Left lung (tissue), 10 donors: ENCODE results near the gene FBXL4. TPM values are rescaled to one million over a fixed set of nuclear protein-coding genes. Genes with fewer than 3 reads are reported as not detected.

ENCODE experiments used
- ATAC-seq: fragments of 200-7000 bp; cut with Tn5 transposase; one replicate; pipeline ENCODE4 v1.9.1; 2020; ENCODE audit warnings: moderate library complexity
- DNase-seq, 4 donors: peaks; one replicate each; pipeline ENCODE4 v3.0.0-alpha.2; 2013 to 2020
- H3K27ac ChIP-seq, 2 donors: fragments of 200-600 bp; sonication (generic) in 1 of 2; one replicate each; pipeline versions ENCODE4 v1.5.0 to v1.8.0; 2020 to 2021
- H3K27me3 ChIP-seq, 2 donors: fragments of 200-600 bp; sonication (generic) in 1 of 2; one replicate each; pipeline versions ENCODE4 v1.5.0 to v1.8.0; 2020 to 2021
- H3K36me3 ChIP-seq, 2 donors: fragments of 200-600 bp; sonication (generic) in 1 of 2; one replicate each; pipeline versions ENCODE4 v1.5.0 to v1.8.0; 2020 to 2021
- H3K4me1 ChIP-seq, 2 donors: fragments of 200-600 bp; one replicate each; pipeline ENCODE4 v1.8.0; 2021
- H3K4me3 ChIP-seq, 2 donors: fragments of 200-600 bp; sonication (generic) in 1 of 2; one replicate each; pipeline versions ENCODE4 v1.5.0 to v1.8.0; 2020 to 2021; ENCODE audit warnings: mild to moderate bottlenecking in 1 of 2
- H3K9me3 ChIP-seq, 2 donors: fragments of 200-600 bp; sonication (generic) in 1 of 2; one replicate each; pipeline versions ENCODE4 v1.5.0 to v1.8.0; 2020 to 2021
- intact Hi-C, 2 donors: fragments of 100-400 bp; cut with DNase I; formaldehyde crosslinking; loops; one replicate each; pipeline versions ENCODE4 v1.11.2 to v1.14.2; 2022
- polyA plus RNA-seq, 6 donors: library from polyadenylated mRNA; unstranded; fragments of 120-200 nt; gene quantifications; one replicate each; pipeline ENCODE4 v1.2.1, GENCODE V29; 2013; ENCODE audit not compliant: insufficient read length in 6 of 6
- total RNA-seq, 2 donors: library from RNA; stranded (reverse); fragmentation: NEBNext Ultra II Directional; extraction: Animal tissue kit (Norgen Biotek cat#: 25700); gene quantifications; one replicate each; pipeline ENCODE4 v1.2.1, GENCODE V29; 2021
- TF ChIP-seq, protein P1 (sequence below), 2 donors: fragments of 200-600 bp; sonication (generic) in 1 of 2; IDR thresholded peaks; one replicate each; pipeline versions ENCODE4 v1.5.0 to v1.8.0; 2021; ENCODE audit warnings: antibody characterized with exemption in 2 of 2
- donor health status: DM: no; HTN: yes; CAD: no.
- donor health status: DM: no; HTN: no; CAD: no.

The FBXL4 gene
- total and polyA plus RNA-seq, 8 donors = 18.7 to 24.4 (median 21.0) TPM

DNA sequence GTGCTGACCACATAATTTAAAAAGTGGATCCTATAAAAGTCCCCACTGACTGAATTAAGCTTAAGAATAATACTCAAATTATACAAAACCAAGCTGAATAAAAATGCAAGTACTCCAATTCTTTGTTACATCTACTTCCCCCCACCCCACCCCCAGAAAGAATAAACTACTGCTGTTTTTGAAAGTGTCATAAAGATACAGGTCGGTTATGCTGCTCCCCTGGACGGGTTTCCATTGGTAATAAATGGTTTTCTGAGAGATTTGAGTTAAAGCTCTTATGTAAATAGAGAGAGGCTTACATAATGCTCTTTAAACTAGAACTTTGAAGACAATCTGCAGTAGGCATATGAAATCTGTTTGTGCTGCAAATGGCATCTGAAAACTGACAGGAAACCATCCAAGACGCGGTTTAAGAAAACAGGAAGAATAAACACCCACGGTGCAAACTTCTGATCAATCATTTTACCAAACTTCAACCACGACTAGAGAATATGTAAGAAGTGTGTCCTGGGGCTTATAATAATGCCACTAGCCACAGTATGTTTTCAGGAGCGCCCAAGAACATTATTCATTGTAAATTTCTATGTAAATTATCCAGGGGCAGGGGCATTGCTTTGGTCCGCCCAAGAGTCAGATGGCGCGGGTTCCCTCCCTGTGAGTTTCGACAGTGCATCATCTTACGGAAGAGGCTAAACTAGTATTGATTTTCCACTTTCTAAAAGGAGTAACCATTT is 124.2 kb downstream of the FBXL4 start:
- intact Hi-C loops = no loop called here
- DNase-seq = no peak
- ATAC-seq = no peak

DNA sequence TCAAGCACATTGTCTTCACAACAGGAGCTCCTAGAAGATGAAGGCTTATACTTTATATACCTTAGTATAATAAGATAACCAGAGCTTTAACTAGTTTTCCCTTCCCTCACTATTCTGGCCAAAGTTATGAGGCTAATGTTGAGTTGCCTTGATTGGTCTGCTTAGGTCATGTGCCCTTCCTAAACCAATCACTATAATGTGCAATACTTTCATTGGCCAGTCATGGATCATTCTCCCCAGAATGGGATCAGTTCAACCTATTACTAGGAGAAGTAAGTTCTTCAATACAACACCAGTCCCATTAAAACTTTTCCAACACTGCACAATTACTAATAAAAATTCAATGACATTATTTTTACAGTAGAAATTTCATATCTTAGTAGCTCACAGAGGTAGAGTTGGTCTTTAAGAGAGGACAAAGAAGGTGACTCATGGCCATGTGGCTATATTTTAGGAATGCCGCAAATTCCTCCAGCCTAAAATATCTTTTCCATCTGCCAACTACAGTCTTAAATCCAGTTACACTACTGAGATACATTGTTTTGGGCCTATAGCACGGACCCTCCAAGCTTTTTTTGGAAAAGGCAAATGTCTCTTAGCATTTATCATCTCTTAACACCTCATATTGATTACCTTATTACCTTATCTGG is 125.9 kb downstream of the FBXL4 start:
- Histone ChIP-seq H3K36me3 (no peaks in the 10 kb centered on the region), H3K9me3 (no peaks in the 10 kb centered on the region), H3K4me1 (peaks cover 0 to 9% of the 10 kb centered on the region in 2 donors), H3K27ac (no peak overlapping the region), H3K4me3 (no peak overlapping the region), H3K27me3 (peaks cover 43 to 86% of the 10 kb centered on the region in 2 donors)
- ATAC-seq (no peak), DNase-seq (no peak)
- TF ChIP-seq, protein P1, sequence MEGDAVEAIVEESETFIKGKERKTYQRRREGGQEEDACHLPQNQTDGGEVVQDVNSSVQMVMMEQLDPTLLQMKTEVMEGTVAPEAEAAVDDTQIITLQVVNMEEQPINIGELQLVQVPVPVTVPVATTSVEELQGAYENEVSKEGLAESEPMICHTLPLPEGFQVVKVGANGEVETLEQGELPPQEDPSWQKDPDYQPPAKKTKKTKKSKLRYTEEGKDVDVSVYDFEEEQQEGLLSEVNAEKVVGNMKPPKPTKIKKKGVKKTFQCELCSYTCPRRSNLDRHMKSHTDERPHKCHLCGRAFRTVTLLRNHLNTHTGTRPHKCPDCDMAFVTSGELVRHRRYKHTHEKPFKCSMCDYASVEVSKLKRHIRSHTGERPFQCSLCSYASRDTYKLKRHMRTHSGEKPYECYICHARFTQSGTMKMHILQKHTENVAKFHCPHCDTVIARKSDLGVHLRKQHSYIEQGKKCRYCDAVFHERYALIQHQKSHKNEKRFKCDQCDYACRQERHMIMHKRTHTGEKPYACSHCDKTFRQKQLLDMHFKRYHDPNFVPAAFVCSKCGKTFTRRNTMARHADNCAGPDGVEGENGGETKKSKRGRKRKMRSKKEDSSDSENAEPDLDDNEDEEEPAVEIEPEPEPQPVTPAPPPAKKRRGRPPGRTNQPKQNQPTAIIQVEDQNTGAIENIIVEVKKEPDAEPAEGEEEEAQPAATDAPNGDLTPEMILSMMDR (IDR thresholded peaks at IDR 0.05) = no peak
- intact Hi-C loops = no loop called here

More for the DNA sequence above, 124.2 kb downstream of the FBXL4 start:
- Histone ChIP-seq H3K9me3 (no peaks in the 10 kb centered on the region), H3K4me1 (peaks cover 0 to 9% of the 10 kb centered on the region in 2 donors), H3K4me3 (no peak overlapping the region), H3K27me3 (peaks cover 60 to 100% of the 10 kb centered on the region in 2 donors), H3K36me3 (no peaks in the 10 kb centered on the region), H3K27ac (no peak overlapping the region)
- TF ChIP-seq, protein P1 (IDR thresholded peaks at IDR 0.05) = no peak

Other genes with a start within 250 kb of the FBXL4 start
- not detected for gene POU3F2, start 113.4 kb downstream of the FBXL4 start, total RNA-seq
- gene POU3F2, start 113.4 kb downstream of the FBXL4 start, polyA plus RNA-seq = under 1 TPM in 4 of 6 donors, not detected in 2; 0.03 to 0.10 (median 0.07) TPM